GM12874 (cell line): ENCODE data around the gene LAT.

Experiments
- CTCF ChIP-seq: IDR thresholded peaks from 2 replicates; pipeline ENCODE4 v1.5.1; 2011; ENCODE audit warnings: low read depth, mild to moderate bottlenecking, control low read depth, low read length, moderate library complexity; ENCODE audit not compliant: insufficient read depth

Gene LAT

DNA sequence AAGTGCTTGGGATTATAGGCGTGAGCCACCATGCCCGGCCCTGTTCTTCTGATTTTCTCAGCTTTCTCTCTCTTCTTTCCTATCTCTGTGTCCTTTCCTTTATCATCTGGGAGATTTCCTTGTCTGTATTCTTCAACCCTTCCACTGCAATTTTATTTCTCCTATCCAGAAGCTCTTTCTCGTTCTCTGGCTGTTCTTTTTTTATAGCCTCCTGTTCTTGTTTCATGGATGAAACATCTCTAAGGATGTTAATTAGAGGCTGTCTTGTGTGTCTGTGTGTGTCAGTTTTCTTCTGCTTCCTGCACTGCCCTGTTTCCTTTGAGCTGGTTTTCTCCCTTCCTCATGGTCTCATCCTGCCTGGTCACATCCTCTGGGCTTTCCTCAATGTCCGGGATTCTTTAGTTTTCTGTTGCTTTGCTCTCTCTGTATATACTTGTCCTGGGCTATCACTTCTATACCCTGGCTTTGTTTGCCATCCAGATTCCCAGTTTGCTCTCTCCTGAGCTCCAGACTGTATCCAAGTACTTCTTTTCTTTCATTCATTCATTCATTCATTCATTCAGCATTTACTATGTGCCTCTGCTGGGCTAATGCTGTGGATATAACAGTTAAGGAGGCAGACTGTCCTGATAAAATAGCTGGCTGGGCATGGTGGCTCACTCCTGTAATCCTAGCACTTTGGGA is 2.5 kb downstream of the LAT start:
- TF ChIP-seq CTCF, result no peak

- no peak for TF ChIP-seq CTCF
These were observed 4.5 kb downstream of the LAT start for GRCh38 chr16:28989363-28989762.

- no peak for TF ChIP-seq CTCF
These were observed 5.7 kb downstream of the LAT start for GRCh38 chr16:28990375-28991040.

DNA sequence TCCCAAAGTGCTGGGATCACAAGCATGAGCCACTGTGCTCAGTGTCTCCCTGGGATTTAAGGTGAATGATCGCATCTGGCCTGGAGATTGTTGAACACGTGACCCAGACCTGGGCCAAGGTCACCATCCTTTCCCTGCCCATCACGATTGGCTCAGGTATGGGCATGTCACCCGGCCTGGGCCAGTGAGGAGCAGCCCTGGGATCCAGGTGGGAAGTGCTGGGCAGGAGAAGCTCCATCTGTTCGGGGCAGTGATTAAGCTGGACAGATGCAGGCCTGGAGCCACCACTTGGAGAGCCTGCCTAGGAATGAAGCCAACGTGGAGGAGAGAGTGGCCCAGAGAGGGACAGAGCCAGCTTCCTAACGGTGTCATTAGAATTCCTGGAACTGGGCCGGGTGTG is 6.8 kb downstream of the LAT start:
- no peak for TF ChIP-seq CTCF

DNA sequence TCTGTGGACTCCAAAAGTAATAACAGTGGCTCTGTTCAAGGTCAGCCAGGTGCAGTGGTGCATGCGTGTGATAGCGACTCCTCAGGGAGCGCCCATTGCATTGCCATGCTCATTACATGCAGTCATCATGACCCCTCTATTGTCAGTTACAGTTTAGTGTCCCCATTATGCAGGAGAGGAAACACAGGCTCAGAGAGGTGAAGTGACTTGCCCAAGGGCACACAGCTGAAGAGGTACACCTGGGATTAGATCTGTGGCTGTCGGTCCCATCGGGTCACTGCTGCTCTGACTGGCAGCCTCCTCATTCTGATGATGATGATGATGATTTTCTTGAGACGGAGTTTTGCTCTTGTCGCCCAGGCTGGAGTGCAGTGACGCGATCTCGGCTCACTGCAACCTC is 7.6 kb downstream of the LAT start:
- TF ChIP-seq CTCF, result no peak

GRCh38 chr16:28998837-28999236 is 14.0 kb downstream of the LAT start:
- TF ChIP-seq CTCF, result no peak

DNA sequence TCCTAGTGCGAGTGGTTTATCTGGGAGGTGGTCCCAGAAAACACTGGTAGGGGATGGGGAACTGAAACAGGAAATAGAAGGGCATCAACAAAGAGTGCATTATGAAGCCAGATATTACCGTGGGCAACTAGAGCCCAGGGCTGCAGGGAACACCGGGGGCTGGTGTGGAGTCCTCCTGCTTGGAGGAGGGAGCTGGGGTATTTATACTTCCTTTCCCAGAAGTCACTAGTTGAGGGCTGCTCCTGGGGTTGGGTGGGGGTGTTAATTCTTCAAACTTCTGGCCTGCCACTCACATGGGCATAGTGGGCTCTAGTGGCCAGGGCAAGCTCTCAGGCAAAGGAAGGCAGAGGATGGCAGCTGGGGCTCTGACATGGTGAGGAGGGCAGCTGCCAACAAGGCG is 14.7 kb downstream of the LAT start:
- TF ChIP-seq CTCF, result no peak
